Thyroid gland (tissue), 4 donors: Measurements from ENCODE around the gene DGKK. TPM values are rescaled to one million over a fixed set of nuclear protein-coding genes. Genes with fewer than 3 reads are reported as not detected.

Source experiments
- DNase-seq, 2 donors: peaks; one replicate each; pipeline ENCODE4 v3.0.0-alpha.2; 2019
- H3K27ac ChIP-seq, 3 donors: fragments of 200-600 bp; sonication (generic); 1 replicate in 2 of 3; 2 replicates in 1 of 3; pipeline ENCODE4 v1.5.1; 2016 to 2019; ENCODE audit warnings: mild to moderate bottlenecking in 1 of 3, moderate library complexity in 1 of 3
- H3K27me3 ChIP-seq: fragments of 200-600 bp; sonication (generic); one replicate; pipeline ENCODE4 v1.5.1; 2019
- H3K36me3 ChIP-seq, 2 donors: fragments of 200-600 bp; sonication (generic); one replicate each; pipeline ENCODE4 v1.5.1; 2016 to 2019
- H3K4me1 ChIP-seq, 2 donors: fragments of 200-600 bp; sonication (generic); one replicate each; pipeline ENCODE4 v1.5.1; 2017 to 2019
- H3K4me3 ChIP-seq, 3 donors: fragments of 200-600 bp; sonication (generic); replicated peaks in 1 of 3; 1 replicate in 2 of 3; 2 replicates in 1 of 3; pipeline ENCODE4 v1.5.1; 2016; ENCODE audit warnings: mild to moderate bottlenecking in 1 of 3
- H3K9me3 ChIP-seq: fragments of 200-600 bp; sonication (generic); one replicate; pipeline ENCODE4 v1.5.1; 2017
- POLR2A ChIP-seq, 2 donors: fragments of 450-650 bp; IDR thresholded peaks; one replicate each; pipeline ENCODE4 v1.6.1; 2017; ENCODE audit warnings: antibody characterized with exemption in 2 of 2, mild to moderate bottlenecking in 2 of 2, moderate library complexity in 1 of 2
- WGBS, 2 donors: methylation state at CpG; one replicate each; pipeline ENCODE4 v1.1.5; 2017; 5-methylcytosine and 5-hydroxymethylcytosine counted together
- intact Hi-C: fragments of 100-400 bp; cut with DNase I; formaldehyde crosslinking; loops from one replicate; pipeline ENCODE4 v1.15.1; 2023
- total RNA-seq, 4 donors: library from RNA; depleted of rRNA; stranded (reverse); fragments of >200 nt; gene quantifications; one replicate each; pipeline ENCODE4 v1.2.3, GENCODE V29; 2016
- TF ChIP-seq, protein P1 (sequence below), 6 experiments: fragments of 200-600 bp in 3 of 6; fragments of 450-650 bp in 3 of 6; sonication (generic) in 3 of 6; IDR thresholded peaks; one replicate each; pipeline ENCODE4 v1.5.1; 2016 to 2019; ENCODE audit warnings: antibody characterized with exemption in 6 of 6, mild to moderate bottlenecking in 2 of 6, inconsistent platforms in 1 of 6, moderate library complexity in 1 of 6

Gene DGKK, protein sequence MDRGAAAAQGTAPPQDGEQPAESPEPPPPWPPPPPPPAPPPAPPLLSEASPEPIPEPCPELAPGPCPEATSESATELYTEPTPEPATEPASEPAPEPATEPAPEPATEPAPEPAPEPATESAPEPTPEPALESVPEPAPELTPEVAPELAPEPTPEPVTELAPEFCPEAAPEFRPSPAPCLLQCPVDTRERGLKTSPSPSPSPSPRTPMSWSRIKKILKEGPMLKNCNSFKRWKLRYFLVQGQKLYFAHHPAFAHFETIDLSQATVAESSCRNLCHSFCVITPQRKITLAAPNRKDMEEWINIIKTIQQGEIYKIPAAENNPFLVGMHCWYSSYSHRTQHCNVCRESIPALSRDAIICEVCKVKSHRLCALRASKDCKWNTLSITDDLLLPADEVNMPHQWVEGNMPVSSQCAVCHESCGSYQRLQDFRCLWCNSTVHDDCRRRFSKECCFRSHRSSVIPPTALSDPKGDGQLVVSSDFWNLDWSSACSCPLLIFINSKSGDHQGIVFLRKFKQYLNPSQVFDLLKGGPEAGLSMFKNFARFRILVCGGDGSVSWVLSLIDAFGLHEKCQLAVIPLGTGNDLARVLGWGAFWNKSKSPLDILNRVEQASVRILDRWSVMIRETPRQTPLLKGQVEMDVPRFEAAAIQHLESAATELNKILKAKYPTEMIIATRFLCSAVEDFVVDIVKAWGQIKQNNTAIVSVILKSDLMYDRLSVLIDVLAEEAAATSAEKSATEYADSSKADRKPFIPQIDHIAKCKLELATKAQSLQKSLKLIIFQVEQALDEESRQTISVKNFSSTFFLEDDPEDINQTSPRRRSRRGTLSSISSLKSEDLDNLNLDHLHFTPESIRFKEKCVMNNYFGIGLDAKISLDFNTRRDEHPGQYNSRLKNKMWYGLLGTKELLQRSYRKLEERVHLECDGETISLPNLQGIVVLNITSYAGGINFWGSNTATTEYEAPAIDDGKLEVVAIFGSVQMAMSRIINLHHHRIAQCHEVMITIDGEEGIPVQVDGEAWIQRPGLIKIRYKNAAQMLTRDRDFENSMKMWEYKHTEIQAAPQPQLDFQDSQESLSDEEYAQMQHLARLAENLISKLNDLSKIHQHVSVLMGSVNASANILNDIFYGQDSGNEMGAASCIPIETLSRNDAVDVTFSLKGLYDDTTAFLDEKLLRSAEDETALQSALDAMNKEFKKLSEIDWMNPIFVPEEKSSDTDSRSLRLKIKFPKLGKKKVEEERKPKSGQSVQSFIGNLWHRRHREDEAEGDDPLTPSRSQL
- total RNA-seq, result not detected

DNA sequence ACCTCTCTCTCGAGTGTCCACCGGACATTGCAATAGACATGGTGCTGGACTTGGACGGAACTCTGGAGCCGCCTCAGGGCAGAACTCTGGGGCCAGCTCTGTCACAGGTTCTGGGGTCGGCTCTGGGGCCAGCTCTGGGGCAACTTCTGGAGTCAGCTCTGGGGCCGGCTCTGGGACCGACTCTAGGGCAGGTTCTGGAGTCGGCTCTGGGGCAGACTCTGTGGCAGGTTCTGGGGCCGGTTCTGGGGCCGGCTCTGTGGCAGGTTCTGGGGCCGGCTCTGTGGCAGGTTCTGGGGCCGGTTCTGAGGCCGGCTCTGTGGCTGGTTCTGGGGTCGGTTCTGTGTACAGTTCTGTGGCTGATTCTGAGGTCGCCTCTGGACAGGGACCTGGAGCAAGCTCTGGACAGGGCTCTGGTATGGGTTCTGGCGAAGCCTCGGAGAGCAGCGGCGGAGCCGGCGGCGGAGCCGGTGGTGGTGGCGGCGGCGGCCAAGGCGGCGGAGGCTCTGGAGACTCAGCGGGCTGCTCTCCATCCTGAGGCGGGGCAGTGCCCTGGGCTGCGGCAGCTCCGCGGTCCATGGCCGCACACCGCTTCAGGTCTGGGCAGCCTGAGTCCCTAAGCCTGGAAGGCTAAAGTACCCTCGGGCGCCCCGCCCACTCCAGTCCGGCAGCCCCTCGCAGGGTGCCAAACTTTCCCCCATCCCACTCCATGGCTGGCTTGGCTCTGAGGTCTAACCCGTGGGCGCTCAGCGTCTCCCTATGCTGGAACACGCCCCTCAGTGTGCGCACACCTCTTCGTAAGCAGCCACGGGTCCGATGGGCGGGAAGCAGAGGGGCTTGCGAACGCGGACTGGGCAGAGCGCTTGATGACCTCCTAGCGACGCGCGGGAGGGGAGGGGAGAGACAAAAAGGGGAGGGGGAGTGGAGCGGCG is at the start of gene DGKK:
Gene DGKK (minus strand): TSS at position 723 of the 929 bp plus-strand sequence. CDS start 147 bp downstream, at position 576.
- Histone ChIP-seq H3K9me3 (no peaks in the 10 kb centered on the region), H3K4me3 (no peak within 1 kb of the TSS), H3K4me1 (no peaks in the 10 kb centered on the region), H3K36me3 (no peaks in the 10 kb centered on the region), H3K27me3 (peaks cover 20% of the 10 kb centered on the region), H3K27ac (no peak within 1 kb of the TSS)
- TF ChIP-seq, protein P1, sequence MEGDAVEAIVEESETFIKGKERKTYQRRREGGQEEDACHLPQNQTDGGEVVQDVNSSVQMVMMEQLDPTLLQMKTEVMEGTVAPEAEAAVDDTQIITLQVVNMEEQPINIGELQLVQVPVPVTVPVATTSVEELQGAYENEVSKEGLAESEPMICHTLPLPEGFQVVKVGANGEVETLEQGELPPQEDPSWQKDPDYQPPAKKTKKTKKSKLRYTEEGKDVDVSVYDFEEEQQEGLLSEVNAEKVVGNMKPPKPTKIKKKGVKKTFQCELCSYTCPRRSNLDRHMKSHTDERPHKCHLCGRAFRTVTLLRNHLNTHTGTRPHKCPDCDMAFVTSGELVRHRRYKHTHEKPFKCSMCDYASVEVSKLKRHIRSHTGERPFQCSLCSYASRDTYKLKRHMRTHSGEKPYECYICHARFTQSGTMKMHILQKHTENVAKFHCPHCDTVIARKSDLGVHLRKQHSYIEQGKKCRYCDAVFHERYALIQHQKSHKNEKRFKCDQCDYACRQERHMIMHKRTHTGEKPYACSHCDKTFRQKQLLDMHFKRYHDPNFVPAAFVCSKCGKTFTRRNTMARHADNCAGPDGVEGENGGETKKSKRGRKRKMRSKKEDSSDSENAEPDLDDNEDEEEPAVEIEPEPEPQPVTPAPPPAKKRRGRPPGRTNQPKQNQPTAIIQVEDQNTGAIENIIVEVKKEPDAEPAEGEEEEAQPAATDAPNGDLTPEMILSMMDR (IDR thresholded peaks at IDR 0.05), result no peak
- no peak for TF ChIP-seq POLR2A (IDR thresholded peaks at IDR 0.05)
- intact Hi-C loops, result no loop called here
- peak; percentile 3 to 5 for DNase-seq
- WGBS, 2 donors, result 3% methylated on average over 8 of the region's 59 CpGs; no CpG with 5 or more reads in 1 of the 2 donors

DNA sequence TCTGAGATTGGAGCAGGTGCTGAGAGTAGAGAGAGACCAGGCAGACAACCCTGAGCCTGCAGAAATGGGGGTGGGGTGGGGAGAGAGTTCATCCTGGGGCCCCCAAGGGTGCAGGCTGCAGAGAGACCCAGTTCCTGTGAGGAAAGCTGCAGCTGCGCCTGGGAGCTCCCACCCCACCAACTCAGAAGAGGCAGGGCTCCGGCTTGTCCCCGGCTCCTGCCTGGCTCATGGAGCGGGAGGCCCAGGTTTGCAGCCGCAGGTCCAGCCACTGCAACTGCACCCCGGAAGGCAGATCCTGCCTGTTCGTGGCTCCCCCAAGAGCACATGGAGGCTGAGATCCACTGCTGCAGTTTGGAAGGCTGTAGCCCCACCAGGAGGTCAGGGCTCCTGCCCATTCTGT is 44.2 kb upstream of the DGKK start:
- Histone ChIP-seq H3K27me3 (no peaks in the 10 kb centered on the region), H3K27ac (no peak overlapping the region), H3K36me3 (no peaks in the 10 kb centered on the region), H3K9me3 (no peaks in the 10 kb centered on the region), H3K4me3 (no peak overlapping the region), H3K4me1 (no peaks in the 10 kb centered on the region)
- WGBS, 2 donors, result 80% methylated on average over 4 of the region's 7 CpGs; no CpG with 5 or more reads in 1 of the 2 donors
- DNase-seq, result no peak
- intact Hi-C loops, result no loop called here
- TF ChIP-seq, protein P1 (IDR thresholded peaks at IDR 0.05), result no peak
- no peak for TF ChIP-seq POLR2A (IDR thresholded peaks at IDR 0.05)

DNA sequence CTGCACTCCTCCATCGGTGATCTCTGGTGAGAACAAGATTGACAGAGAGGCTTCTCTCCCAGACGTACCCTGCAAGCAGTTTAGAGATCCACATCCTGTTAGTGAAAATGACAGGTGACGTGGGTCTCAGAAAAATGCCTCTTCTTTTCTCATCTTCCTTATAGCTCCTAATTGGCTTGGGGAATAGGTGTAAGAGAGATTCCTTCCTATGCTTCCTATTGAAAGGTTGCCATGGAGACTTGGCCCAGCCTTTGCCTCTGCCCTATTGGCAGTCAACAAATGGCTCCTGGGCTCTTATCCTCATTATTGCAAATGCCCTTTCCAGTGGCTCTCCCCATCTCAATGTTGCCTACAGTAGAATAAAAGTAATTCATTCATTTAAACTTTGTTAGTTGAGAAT is 26.5 kb upstream of the DGKK start:
- TF ChIP-seq, protein P1 (IDR thresholded peaks at IDR 0.05), result no peak
- no peak for TF ChIP-seq POLR2A (IDR thresholded peaks at IDR 0.05)
- H3K4me3 ChIP-seq, result no peak overlapping the region
- H3K27me3 ChIP-seq, result no peaks in the 10 kb centered on the region
- no peaks in the 10 kb centered on the region for H3K4me1 ChIP-seq
- H3K36me3 ChIP-seq, result no peaks in the 10 kb centered on the region
- 72 to 80% methylated on average over 3 of the region's 3 CpGs for WGBS, 2 donors
- DNase-seq, result no peak
- intact Hi-C loops, result no loop called here
- no peaks in the 10 kb centered on the region for H3K9me3 ChIP-seq
- no peak overlapping the region for H3K27ac ChIP-seq

DNA sequence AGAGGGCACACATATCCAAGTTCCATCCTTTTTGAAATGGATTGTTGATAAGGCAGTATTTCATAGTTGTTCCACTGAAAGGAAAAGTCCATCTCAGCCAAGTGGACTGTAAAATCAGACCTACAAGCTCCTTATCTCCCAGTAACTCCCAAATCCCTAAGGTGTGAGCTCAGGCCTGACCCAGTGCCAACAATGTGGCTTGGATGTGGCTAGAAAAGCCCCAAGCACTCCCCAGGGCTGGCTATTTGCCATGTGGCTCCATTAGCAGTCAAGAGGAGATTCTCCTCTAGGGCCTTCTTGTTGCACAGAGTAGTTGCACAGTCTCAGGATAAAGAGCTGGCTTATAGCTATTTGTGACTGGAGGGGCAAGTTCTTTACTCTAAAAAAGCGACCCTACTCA is 25.0 kb upstream of the DGKK start:
- no peaks in the 10 kb centered on the region for H3K27me3 ChIP-seq
- H3K36me3 ChIP-seq, result no peaks in the 10 kb centered on the region
- no peak overlapping the region for H3K4me3 ChIP-seq
- intact Hi-C loops, result no loop called here
- H3K4me1 ChIP-seq, result no peaks in the 10 kb centered on the region
- no peak overlapping the region for H3K27ac ChIP-seq
- TF ChIP-seq, protein P1 (IDR thresholded peaks at IDR 0.05), result no peak
- TF ChIP-seq POLR2A (IDR thresholded peaks at IDR 0.05), result no peak
- no peaks in the 10 kb centered on the region for H3K9me3 ChIP-seq
- peak; percentile 26 to 42 for DNase-seq
- 43 to 78% methylated on average over 1 of the region's 1 CpG for WGBS, 2 donors
